Measurements from ENCODE around the gene ZNF674. TPM values are rescaled to one million over a fixed set of nuclear protein-coding genes. Genes with fewer than 3 reads are reported as not detected.

ZNF674 gene
- polyA plus RNA-seq, 2 donors: 0.62 to 0.86 TPM

GRCh38 chrX:46456125-46456922 lies 88.9 kb downstream of the ZNF674 start:
- Histone ChIP-seq H3K27ac (ENCODE audit: low read depth in 2 of 2, low read length in 1 of 2) (no peak overlapping the region), H3K4me1 (ENCODE audit: control insufficient read depth in 2 of 2, insufficient read depth in 2 of 2, low read length in 1 of 2) (no peaks in the 10 kb centered on the region), H3K36me3 (ENCODE audit: control insufficient read depth in 2 of 2, insufficient read depth in 2 of 2, low read length in 1 of 2) (peaks cover 0 to 2% of the 10 kb centered on the region in 2 donors), H3K9me3 (ENCODE audit: control insufficient read depth in 2 of 2, insufficient read depth in 1 of 2, low read depth in 1 of 2, low read length in 1 of 2) (no peaks in the 10 kb centered on the region), H3K4me3 (ENCODE audit: low read depth in 1 of 2, low read length in 2 of 2) (no peak overlapping the region), H3K27me3 (ENCODE audit: control insufficient read depth in 1 of 2, insufficient read depth in 2 of 2, low read length in 2 of 2) (peaks cover 0 to 4% of the 10 kb centered on the region in 2 donors)
- 83 to 86% methylated on average over 3 of the region's 3 CpGs for WGBS, 2 donors

Other genes with a start within 250 kb of the ZNF674 start
- gene CHST7, start 28.3 kb upstream of the ZNF674 start, polyA plus RNA-seq: 1 to 10 TPM in 1 of 2 donors, under 1 TPM in 1; 0.43 to 1.4 TPM
- 1 to 10 TPM; 1.3 to 2.0 TPM for gene SLC9A7, start 213.7 kb upstream of the ZNF674 start, polyA plus RNA-seq

Measured in esophagus (tissue), 2 donors.